SK-N-MC (cell line): ENCODE results near the gene FBXW7.

Experiments
- DNase-seq: peaks from one replicate; pipeline ENCODE4 v3.0.0-alpha.2; 2011; ENCODE audit warnings: low read depth, low spot score
- H3K27ac ChIP-seq: fragments of 200-600 bp; sonication (generic); 2 replicates; pipeline ENCODE4 v1.5.1; 2016; ENCODE audit warnings: mixed run types
- H3K36me3 ChIP-seq: fragments of 200-600 bp; sonication (generic); 2 replicates; pipeline ENCODE4 v1.6.1; 2017; ENCODE audit warnings: antibody characterized with exemption, low read length, mixed read lengths; ENCODE audit not compliant: insufficient read depth
- H3K4me3 ChIP-seq: fragments of 200-600 bp; sonication (generic); 2 replicates; pipeline ENCODE4 v1.5.1; 2016
- H3K9ac ChIP-seq: fragments of 200-600 bp; sonication (generic); 2 replicates; pipeline ENCODE4 v1.8.0; 2017; ENCODE audit warnings: mixed run types, mixed read lengths; ENCODE audit not compliant: insufficient read length
- H3K9me3 ChIP-seq: fragments of 200-600 bp; sonication (generic); 2 replicates; pipeline ENCODE4 v1.6.1; 2017; ENCODE audit warnings: low read depth, mild to moderate bottlenecking, antibody characterized with exemption, low read length, moderate library complexity, mixed read lengths
- EZH2 ChIP-seq: fragments of 200-600 bp; sonication (generic); IDR thresholded peaks from one replicate; pipeline ENCODE4 v1.6.1; 2017; ENCODE audit warnings: antibody characterized with exemption
- FOXP2 ChIP-seq: optimal IDR thresholded peaks from 2 replicates; pipeline ENCODE3; 2011; ENCODE audit warnings: mild to moderate bottlenecking, moderate library complexity; ENCODE audit not compliant: insufficient read depth; ENCODE audit errors: extremely low read length, control extremely low read depth
- POLR2AphosphoS5 ChIP-seq: IDR thresholded peaks from 2 replicates; pipeline ENCODE4 v1.6.1; 2012; ENCODE audit warnings: mild to moderate bottlenecking, low read depth, low read length, borderline replicate concordance

Gene FBXW7

DNA sequence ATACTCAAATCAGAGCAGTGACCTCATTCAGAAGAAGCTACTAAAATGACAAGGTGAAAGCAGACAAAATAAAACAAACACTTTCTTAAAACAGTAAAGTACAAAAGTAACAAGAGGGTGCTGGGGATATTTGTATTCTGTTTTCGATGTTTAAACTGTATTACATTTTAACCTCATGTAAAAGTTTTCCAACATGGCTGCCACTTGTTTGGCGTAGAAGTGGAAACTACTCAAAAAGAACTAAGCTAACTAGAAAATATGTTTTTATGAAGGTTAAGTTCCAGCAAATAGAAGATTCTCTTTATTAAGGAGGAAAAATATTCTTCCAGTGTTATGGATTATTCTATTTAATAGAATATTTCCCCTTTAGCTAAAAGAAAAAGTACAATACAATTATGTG, 155.0 kb downstream of the FBXW7 start:
- Histone ChIP-seq H3K9ac (no peak overlapping the region), H3K27ac (no peak overlapping the region), H3K9me3 (no peaks in the 10 kb centered on the region), H3K36me3 (no peaks in the 10 kb centered on the region), H3K4me3 (no peak overlapping the region)
- TF ChIP-seq FOXP2 (no peak), POLR2AphosphoS5 (no peak), EZH2 (no peak)
- DNase-seq, result no peak

DNA sequence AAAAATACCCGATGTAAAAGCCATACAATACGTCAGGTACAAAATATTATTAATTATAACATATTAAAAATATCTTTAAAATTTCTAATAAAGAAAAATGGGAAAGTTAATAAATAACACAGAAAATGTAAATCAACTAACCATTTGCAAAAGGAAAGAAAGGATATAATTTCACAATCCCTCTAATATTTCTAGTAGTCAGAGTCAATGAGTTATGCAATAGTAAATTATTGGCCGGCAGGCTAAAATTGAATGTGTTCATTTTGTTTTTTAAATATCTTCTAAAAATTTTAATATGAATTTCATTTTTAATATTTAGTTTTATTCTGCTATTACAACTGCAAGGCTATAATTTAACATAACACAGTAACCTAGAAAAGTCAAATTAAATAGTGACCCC, 155.7 kb downstream of the FBXW7 start:
- H3K9ac ChIP-seq, result no peak overlapping the region
- H3K4me3 ChIP-seq, result no peak overlapping the region
- DNase-seq, result no peak
- no peaks in the 10 kb centered on the region for H3K9me3 ChIP-seq
- no peak overlapping the region for H3K27ac ChIP-seq
- H3K36me3 ChIP-seq, result no peaks in the 10 kb centered on the region
- TF ChIP-seq EZH2 (no peak), FOXP2 (no peak), POLR2AphosphoS5 (no peak)

DNA sequence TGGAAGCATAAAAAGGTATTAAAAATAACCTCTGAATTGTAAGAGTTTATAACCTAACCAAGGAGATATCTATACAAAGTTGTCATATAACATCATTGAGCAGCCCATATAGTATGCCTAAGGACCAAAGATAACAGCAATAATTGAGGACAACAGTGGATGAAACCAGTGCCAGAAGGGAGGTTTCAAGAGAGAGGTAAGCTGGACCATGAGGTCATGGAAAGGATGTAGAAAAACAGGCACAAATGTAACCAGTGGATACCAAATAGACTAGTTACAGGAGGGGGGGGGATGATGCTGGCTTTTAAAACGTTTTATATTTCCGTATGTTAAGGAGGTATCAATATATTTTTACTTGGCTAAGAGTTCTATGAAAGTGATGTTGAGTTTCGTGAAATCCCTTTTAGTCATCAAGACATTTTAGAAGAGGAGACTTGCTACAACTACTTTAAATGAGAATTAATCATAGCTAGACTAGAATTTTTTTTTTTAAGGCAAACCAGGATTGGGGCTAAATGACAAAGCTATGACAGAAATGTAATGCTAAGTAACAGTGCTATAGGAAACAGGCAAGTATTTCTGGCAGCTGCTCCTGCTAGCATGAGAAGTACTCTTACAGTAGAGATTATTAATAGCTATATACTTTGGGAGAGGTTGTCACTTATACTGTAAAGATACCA, 161.1 kb downstream of the FBXW7 start:
- Histone ChIP-seq H3K27ac (no peak overlapping the region), H3K36me3 (no peaks in the 10 kb centered on the region), H3K9ac (no peak overlapping the region), H3K4me3 (no peak overlapping the region), H3K9me3 (no peaks in the 10 kb centered on the region)
- TF ChIP-seq EZH2, result no peak
- TF ChIP-seq FOXP2, result no peak
- no peak for TF ChIP-seq POLR2AphosphoS5
- DNase-seq, result no peak

DNA sequence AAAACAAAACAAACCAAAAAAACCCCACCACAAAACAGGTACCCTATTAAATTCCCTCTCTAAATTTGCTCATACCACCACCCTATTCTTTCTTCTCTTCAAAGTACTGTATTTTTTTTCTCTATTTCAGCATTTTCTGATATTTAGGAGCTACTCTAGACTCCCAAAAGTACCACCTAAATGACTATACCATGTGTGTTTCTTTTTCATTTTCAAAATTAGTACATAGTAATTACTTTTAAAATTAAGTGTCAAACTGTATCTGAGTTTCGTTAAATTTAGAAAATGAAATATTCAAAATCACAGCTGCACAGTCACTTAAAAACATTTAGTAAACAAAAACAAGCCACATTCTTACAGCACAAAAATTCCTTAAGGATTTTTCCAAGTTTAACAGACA, 161.7 kb downstream of the FBXW7 start:
- Histone ChIP-seq H3K4me3 (no peak overlapping the region), H3K36me3 (no peaks in the 10 kb centered on the region), H3K9me3 (no peaks in the 10 kb centered on the region), H3K27ac (no peak overlapping the region), H3K9ac (no peak overlapping the region)
- DNase-seq, result no peak
- TF ChIP-seq POLR2AphosphoS5 (no peak), FOXP2 (no peak), EZH2 (no peak)

DNA sequence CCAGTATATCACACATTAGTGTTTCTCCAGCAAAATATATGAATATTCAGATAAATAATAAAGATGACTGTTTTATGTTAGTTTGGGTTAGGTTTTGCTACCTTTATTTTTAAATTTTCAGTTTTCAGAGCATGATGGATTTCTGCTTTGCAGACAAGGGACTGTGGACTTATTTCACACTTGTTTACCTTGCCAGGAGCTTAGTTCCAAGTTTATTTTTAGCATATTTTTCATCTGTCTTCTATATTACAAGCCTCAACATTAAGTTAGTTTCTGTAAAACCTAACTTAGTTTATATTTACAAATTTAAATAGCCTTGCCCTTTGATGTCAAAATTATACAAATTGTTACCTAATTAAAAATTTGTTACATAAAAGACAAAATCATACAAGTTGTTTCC, 163.4 kb downstream of the FBXW7 start:
- Histone ChIP-seq H3K4me3 (no peak overlapping the region), H3K36me3 (no peaks in the 10 kb centered on the region), H3K9me3 (no peaks in the 10 kb centered on the region), H3K27ac (no peak overlapping the region), H3K9ac (no peak overlapping the region)
- TF ChIP-seq EZH2, result no peak
- no peak for TF ChIP-seq POLR2AphosphoS5
- no peak for TF ChIP-seq FOXP2
- no peak for DNase-seq

DNA sequence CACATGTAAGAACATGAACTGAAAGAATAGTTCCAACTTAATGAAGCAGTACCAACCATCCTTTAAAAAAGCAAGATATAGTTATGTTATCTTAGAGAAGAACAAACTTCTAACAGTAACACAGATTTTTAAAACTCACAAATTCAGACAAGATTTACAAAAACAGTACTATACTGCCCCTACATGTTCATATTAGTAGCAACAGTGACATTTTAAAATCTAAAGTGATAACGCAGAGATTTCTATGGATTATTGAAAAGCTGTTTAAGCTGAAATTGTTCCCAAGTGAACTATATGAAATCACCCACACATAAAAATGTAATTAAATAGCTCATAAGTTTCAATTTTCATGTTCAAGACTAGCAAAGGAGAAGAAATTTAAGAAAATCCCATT, 166.0 kb downstream of the FBXW7 start:
- DNase-seq, result no peak
- no peaks in the 10 kb centered on the region for H3K36me3 ChIP-seq
- TF ChIP-seq POLR2AphosphoS5 (no peak), EZH2 (no peak), FOXP2 (no peak)
- H3K4me3 ChIP-seq, result no peak overlapping the region
- H3K9ac ChIP-seq, result no peak overlapping the region
- no peaks in the 10 kb centered on the region for H3K9me3 ChIP-seq
- no peak overlapping the region for H3K27ac ChIP-seq

DNA sequence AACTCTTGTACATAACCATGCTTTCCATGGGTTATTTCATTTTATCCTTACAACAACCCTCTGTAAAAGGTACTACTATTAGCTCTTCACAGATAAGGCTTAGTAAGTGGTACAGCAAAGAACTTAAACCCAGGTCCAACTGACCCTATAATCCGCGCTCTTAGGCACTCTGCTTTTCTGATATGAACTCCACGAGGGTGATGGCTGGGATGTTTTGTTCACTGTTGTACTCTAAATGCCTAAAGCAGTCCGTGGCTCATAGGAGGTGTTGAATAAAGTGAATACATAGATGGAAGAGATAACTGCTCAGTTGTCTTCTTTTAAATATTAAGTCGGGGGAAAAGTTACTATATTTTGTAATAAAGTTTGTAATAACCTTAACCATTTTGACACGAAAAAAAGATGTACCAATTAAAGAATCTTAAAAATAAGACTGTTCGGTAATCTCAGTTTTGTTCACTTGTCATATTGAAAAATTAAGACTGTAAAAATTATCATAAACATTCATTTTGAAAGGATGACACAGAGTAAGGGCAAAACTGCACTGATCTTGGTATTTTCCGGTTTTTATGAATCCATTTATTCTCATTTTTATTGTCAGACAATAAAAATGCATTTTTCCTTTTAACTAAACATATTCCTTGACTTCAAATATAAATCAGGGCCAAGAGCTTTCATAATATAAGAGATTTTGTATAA, 166.5 kb downstream of the FBXW7 start:
- no peak overlapping the region for H3K27ac ChIP-seq
- TF ChIP-seq FOXP2 (no peak), EZH2 (no peak), POLR2AphosphoS5 (no peak)
- H3K9ac ChIP-seq, result no peak overlapping the region
- no peaks in the 10 kb centered on the region for H3K9me3 ChIP-seq
- no peak overlapping the region for H3K4me3 ChIP-seq
- no peak for DNase-seq
- H3K36me3 ChIP-seq, result no peaks in the 10 kb centered on the region

DNA sequence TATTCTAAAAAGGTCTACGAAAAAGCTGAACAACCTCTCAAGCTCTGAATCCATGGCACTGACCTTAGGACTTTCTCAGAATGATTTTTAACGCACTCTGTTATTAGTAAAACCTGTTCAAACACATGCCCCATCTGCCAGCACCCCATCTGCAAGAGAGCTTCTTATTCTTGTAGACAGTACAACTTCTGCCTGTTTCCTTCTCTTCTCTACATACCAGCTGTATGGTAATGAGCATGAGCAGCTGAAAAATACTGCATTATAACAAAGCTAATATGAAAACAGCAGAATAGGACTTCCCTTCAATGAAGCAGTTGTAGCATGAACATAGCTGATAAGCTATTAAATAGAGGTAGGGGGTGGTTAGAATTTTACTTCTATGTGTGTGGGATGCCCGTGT, 167.9 kb downstream of the FBXW7 start:
- no peaks in the 10 kb centered on the region for H3K36me3 ChIP-seq
- H3K4me3 ChIP-seq, result no peak overlapping the region
- no peak overlapping the region for H3K9ac ChIP-seq
- no peak overlapping the region for H3K27ac ChIP-seq
- TF ChIP-seq EZH2 (no peak), POLR2AphosphoS5 (no peak), FOXP2 (no peak)
- DNase-seq, result no peak
- no peaks in the 10 kb centered on the region for H3K9me3 ChIP-seq

DNA sequence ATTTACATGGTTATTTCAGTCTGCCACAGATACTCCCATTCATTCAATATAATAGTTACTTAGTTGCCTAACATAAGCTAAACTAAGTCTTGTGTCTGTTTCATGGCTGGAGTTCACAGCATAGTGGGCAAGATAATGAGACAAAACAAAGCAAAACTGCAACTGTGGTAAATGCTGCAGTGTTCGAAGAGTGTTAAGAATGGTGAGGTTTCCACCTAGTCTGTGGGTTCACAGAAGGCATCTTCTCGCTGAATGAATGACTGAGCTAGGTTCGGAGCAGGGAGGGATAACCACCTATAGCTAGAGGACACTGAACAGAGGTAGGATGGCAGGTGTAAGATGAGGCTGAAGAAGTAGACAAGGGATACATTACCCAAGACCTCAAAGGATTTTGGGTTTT, 171.0 kb downstream of the FBXW7 start:
- TF ChIP-seq EZH2, result no peak
- no peak for TF ChIP-seq FOXP2
- TF ChIP-seq POLR2AphosphoS5, result no peak
- Histone ChIP-seq H3K9ac (no peak overlapping the region), H3K4me3 (no peak overlapping the region), H3K9me3 (no peaks in the 10 kb centered on the region), H3K27ac (no peak overlapping the region), H3K36me3 (no peaks in the 10 kb centered on the region)
- no peak for DNase-seq
